ENCODE results near the gene TSPAN14.

DNA sequence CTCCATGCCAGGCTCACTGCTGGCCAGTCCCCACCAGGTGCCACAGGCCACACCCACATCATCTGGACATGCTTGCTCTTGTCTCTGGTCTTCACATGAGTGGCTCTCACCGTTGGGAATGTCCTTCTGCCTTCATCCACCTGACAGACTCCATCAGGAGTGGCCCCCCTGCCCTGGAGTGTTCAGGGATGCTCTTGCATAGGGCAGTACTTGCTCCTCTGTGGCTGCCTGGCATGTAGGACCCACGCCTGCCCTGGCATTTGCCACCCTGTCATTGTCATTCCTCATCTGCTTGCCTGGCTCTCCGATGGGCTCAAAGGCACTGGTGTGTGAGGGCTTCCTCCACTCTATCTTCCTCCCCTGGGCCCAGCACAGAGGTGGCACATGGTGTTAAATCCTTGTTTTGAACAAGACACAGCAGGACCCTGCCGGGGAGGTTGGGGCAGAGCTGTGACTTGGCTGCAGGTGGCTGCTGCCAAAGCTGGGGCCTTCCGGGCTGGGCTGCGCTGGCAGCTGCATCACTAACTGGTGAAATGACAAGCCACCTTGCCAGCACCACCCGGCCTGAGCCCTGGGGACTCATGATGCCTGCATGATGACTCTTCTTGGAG lies 85.4 kb downstream of the TSPAN14 start:
- TF ChIP-seq, protein P1, sequence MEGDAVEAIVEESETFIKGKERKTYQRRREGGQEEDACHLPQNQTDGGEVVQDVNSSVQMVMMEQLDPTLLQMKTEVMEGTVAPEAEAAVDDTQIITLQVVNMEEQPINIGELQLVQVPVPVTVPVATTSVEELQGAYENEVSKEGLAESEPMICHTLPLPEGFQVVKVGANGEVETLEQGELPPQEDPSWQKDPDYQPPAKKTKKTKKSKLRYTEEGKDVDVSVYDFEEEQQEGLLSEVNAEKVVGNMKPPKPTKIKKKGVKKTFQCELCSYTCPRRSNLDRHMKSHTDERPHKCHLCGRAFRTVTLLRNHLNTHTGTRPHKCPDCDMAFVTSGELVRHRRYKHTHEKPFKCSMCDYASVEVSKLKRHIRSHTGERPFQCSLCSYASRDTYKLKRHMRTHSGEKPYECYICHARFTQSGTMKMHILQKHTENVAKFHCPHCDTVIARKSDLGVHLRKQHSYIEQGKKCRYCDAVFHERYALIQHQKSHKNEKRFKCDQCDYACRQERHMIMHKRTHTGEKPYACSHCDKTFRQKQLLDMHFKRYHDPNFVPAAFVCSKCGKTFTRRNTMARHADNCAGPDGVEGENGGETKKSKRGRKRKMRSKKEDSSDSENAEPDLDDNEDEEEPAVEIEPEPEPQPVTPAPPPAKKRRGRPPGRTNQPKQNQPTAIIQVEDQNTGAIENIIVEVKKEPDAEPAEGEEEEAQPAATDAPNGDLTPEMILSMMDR (IDR thresholded peaks at IDR 0.05), result no peak
- TF ChIP-seq POLR2A (IDR thresholded peaks at IDR 0.05), result no peak
